DOHH2 (cell line): ENCODE data around the gene EPS8L2.

Experiments
- EZH2phosphoT487 ChIP-seq: fragments of 200-600 bp; sonication (generic); IDR thresholded peaks from 2 replicates; pipeline ENCODE4 v1.6.1; 2017; ENCODE audit warnings: borderline replicate concordance, mild to moderate bottlenecking, antibody characterized with exemption, low read length, moderate library complexity, mixed read lengths
- TF ChIP-seq, protein P1 (sequence below): fragments of 200-600 bp; sonication (generic); IDR thresholded peaks from one replicate; pipeline ENCODE4 v1.5.1; 2014; ENCODE audit warnings: antibody characterized with exemption, mild to moderate bottlenecking, low read depth, low read length; ENCODE audit not compliant: poor library complexity, severe bottlenecking

DNA sequence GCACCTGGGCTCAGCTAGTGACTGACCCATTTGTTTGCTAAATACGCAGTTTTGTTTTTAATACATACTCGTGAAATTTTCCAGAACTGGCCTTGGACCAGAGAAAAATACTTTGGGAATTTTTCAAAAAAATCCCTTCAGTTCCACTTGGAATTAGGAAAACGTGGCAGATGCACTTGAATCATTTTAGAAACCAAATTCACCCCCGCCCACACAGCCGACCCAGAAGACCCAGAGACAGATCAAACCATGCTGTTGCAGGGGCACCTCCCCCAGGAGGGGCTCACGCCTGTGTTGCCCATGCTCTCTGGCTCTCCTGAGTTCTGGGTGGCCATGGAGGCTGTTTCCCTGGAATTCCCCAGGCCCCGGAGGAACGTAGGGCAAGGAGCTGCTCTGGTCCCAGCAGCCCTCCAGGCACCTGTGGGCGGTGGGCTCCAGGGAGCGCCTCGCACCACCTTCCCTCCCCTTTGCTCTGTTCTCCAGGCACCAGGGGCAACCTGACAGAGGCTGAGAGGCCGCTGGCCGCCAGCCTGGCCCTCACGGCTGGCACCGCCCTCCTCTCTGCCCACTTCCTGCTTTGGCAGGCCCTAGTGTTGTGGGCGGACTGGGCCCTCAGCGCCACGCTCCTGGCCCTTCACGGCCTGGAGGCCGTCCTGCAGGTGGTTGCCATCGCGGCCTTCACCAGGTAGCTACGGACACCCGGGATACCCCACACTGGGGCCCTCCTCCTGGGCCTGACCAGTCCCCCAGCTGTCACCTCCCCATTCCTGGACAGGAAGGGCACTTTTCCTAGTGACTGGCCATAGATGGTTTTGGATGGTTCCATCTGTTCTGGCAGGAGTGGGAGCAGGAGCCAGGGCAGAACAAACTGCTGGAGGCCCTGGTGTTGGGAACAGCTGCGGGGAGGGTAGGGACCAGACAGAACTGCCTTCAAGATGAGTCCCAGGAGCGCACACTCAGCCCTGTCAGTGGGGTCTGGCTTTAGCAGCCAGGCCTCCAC is 3.3 kb upstream of the EPS8L2 start:
- TF ChIP-seq, protein P1, sequence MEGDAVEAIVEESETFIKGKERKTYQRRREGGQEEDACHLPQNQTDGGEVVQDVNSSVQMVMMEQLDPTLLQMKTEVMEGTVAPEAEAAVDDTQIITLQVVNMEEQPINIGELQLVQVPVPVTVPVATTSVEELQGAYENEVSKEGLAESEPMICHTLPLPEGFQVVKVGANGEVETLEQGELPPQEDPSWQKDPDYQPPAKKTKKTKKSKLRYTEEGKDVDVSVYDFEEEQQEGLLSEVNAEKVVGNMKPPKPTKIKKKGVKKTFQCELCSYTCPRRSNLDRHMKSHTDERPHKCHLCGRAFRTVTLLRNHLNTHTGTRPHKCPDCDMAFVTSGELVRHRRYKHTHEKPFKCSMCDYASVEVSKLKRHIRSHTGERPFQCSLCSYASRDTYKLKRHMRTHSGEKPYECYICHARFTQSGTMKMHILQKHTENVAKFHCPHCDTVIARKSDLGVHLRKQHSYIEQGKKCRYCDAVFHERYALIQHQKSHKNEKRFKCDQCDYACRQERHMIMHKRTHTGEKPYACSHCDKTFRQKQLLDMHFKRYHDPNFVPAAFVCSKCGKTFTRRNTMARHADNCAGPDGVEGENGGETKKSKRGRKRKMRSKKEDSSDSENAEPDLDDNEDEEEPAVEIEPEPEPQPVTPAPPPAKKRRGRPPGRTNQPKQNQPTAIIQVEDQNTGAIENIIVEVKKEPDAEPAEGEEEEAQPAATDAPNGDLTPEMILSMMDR = no peak
- TF ChIP-seq EZH2phosphoT487 = no peak
